GM19351 (cell line): Measurements from ENCODE around the gene TRABD2B.

ENCODE experiments used
- ATAC-seq: cut with Tn5 transposase; IDR thresholded peaks from one replicate; pipeline ENCODE4 v1.9.1; 2021; ENCODE audit warnings: mild to moderate bottlenecking, moderate library complexity; ENCODE audit not compliant: unreplicated experiment

TRABD2B gene

DNA sequence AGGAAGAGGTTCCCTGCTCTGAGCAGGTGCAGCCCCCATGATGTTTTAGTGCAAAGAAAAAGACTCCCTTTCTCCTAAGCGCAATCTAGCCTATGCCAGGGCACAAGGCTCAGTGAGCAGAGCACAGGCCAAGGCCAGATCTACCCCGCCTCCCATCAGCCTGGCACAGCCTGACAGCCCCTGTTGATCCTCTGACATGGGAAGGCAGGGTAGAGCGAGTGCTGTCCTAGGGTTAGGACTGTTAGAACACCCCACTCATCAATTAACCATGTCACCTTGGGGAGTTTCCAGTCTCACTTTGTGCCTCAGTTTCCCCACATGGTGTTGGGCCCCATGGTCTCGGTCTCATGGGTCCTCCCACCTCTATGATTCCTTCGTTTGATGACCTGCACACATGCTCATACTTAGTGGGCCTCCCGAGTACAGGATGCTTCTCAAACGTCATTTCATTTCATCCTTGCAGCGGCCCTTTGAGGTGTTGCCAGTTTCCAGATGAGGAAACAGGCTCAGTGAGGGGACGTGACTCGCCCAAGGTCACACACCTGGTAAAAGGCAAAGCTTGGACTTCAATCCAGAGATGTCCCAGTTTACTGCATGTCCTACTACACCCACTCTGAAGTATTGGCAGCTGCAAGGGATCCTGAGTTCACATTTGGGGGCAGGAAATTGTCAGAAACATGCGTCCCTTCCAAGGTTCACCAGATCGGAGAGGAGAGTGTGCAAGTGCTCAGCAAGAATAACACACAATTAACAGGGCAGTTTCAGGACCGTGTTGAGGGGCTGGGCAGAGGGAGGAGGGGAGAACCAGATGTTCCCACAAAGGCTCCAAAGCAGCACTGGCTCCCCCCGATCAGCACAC lies 213.3 kb downstream of the TRABD2B start:
- no peak for ATAC-seq

DNA sequence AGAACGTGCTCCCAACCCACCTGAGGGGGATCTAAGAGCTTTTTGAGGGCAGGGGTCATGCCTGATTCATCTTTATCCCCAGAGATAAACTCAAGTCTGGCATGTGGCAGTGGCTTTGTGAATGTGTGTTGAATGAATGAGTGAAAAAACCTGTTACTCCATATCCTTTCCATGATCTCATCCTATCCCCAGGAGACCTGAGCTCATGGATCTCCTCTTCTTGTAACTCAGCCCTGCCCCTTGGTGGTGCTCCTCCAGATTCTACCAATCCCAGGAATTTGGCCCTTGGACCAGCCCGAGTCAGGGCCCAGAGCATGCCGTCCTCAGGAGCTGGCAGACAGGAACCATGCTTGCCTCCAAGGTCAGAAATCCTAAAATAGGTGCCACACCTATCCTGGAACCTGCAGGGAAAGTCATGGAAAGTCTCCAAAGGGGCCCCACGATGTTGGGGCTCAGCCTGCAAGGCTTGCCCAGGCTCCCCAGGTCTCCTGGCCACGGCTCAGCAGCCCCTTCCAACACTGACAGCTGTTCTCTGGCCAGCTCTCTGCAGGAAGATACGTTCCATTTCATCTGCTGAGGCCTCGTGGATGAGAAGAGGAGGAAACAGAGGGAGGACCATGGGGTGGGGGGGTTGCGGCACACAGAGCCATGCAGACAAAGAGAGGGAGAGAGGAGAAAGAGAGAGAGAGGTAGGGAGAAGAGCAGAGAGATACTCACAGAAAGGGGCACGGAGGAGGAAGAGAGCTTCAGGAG lies 214.6 kb downstream of the TRABD2B start:
- no peak for ATAC-seq

DNA sequence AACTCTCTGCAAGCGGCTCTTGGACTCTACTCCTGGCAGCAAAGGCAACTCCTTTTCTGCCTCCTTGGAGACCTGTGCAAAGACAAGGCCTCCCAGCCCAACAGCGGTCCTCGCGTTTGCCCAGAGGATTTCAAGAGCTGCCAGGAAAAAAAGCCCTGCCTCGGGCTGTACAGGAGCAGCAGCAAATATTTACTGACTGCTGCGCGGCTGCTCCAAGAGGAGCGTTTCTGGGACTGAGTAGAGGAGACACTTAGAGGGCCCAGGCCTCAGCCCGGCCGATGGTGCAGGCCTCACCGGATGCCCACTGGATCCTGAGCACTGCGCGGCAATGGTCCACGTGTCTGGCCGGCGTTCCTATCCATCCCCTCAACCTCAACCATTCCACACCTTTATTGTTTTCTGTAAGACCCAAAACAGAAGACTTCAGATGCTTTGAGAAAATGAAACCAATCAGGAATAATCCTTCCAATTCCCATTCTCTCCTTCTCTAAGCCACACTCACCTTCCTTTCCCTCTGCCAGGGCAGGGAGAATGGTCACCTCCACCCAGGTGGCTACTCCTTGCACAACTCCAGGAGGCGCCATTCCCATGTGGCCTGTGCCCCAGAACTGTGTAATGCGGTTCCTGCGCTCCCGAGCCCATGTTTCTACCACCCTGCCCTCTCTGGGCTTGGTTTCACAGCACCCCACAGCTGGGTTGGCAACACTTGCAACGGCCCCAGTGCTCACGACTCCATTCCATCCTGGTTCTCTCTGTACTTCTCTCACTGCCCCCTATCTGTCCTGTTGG lies 215.8 kb downstream of the TRABD2B start:
- no peak for ATAC-seq

DNA sequence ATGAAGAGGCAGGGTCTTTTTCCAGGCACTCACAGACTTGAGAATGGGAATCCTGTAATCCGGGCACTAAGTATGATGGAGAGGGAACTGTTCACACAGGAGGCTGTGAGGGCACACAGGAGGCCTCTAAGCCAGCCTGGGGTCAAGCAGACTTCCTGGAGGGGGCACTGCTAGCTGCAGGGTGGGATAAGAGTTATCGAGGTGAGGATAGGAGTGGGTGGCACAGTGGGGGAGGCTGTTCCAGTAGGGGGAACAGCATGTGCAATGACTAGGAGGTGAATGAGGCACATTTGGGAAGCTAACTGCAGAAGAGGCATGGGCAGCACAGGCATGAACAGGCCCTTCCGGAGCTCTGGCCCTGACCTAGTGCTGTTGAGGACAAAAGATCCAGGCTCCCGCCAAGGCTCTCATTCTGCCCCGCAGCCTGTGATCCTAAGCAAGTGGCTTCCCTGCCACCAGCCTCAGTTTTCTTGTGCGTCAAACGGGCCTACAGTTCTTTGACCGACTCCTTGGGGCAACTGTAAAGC lies 216.7 kb downstream of the TRABD2B start:
- no peak for ATAC-seq

DNA sequence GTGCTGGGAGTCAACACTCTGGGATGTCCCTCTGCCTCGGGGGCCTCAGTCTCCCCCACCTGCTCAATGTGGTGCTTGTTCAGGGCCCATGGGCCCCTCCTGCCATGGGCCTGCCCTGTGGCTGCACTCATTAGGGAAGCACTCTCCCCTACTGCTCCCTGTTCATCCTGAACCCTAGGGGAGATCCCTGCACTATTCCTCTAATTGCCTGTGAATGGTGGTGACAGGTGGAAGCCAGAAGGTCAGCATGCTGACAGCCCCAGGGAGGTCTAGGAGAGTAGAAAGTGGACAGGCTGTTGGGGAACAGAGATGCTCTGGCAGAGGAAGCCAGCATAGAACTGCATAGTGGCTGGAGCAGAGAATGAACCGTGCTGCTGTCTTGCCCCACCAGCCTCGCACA lies 217.6 kb downstream of the TRABD2B start:
- ATAC-seq, result no peak

DNA sequence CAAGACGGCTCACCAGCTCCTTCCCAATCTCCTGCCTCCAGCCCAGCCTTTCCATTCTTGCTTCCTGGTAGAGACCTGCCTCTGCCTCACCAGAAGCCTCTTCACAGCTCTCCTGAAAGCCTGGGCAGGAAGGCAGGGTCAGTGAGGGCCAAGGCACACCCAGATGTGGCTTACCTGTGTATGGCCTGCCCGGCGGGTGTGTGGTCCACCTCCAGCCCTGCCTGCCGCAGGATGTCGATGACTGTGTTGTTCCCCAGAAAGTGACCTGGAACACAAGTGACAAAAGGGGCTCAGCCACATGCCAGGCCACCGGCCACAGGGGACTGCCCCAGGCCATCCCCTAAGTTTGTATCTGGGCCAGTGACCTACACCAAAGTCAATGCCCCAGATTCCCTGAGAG lies 218.9 kb downstream of the TRABD2B start:
- ATAC-seq, result no peak

DNA sequence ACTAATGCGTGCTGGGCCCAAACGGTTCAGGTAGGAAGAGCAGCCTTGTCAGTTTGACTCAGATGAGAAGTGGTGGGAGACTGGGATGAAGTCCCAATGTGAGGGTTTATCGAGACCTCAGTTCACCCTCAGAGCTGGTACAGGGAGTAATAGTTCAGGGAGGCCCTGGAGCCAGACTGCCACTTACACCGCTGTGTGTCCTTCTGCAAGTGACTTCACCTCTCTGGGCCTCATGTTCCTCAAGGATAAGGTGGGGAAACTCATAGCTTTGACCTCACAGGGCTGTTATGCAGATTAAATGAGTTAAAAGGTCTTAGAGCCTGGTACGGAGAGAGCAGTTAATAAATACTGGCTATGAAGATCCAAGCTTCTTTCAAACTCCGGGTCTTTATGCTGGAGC lies 219.9 kb downstream of the TRABD2B start:
- ATAC-seq, result no peak

DNA sequence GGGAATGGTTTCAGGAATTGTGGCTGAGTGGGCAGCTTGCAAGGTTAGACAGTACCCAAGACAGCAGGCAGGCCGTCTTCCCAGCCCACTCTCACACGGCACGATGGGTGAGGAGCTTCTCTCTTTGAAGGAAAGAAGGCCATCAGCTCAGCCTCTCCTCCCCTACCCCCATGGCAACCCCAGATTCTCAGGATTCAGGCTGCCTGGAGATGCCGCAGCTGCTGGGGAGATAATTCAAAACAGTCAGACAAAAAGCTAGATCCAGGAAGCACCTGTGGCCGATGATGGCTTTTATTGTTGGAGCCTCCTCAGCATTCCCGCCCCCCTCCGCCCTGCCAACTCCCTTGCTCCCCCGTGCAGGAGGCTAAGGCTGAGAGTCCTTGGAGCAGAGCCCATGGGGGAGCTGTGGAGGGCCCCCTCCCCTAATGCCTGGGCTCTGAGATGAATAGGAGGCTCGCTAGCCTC lies 220.5 kb downstream of the TRABD2B start:
- ATAC-seq, result no peak

DNA sequence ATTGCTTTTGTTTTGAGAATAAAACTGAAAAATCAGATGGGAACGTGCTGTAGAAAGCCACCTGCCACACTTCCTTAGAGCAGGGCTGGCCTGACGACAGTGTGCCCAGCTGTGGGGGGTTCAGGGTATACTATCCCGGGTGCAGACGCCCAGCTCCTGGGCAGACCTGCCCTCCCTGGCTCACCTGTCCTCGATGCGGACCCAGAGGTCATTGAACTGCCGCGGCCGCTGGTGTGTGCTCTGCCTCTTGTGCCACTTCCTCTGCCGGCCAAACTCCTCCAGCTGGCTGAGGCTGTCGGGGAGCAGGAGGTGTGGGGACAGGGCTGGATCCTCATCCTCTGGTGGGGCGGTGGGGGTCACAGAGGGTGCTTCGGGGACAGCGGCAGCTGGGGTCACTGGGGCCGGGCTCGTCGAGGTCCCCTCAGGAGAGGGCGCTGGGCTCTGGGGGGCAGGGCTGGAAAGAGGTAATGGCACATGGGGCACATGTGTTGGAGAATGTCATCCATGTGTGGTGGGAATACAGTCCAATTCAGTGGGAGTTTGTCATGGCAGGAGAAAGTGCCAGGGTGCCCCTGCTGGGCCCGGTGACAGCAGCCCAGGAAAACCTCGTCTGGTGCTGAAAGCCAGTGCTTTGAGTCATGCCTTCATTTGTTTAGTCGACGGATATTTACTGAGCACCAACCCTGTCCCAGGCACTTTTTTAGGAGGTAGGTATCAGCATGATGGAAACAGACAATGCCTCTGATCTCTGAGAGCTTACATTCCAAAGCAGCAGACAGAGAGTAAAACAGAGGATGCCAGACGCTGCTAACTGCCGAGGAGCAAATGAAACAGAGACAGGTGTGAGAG lies 222.0 kb downstream of the TRABD2B start:
- no peak for ATAC-seq

DNA sequence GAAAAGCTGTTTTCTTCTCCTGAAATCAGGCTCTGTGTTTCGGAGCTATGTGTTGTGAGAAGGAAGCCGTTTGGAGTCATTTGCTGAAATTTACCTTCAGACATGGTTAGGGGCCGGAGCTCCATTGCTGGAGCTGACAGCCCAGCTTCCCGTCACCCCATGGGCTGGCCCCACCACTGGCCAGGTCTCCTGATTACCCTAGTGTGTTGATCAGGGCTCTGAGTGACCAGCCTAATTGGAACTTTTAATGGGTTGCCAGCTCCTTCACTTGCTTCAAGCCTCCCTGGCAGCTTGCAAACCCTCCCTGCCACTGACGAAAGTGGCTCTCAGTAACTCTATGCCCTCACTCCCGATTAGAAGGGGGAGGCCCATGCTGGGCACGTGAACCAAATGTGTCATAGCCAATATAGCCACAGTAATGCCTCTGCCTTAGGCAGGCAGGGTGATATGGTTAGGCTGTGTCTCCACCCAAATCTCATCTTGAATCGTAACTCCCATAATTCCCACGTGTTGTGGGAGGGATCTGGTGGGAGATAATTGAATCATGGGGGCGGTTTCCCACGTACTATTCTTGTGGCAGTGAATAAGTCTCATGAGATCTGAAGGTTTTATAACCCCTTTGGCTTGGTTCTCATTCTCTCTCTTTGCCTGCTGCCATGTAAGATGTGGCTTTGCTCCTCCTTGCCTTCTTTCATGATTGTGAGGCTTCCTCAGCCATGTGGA lies 224.1 kb downstream of the TRABD2B start:
- ATAC-seq, result no peak

DNA sequence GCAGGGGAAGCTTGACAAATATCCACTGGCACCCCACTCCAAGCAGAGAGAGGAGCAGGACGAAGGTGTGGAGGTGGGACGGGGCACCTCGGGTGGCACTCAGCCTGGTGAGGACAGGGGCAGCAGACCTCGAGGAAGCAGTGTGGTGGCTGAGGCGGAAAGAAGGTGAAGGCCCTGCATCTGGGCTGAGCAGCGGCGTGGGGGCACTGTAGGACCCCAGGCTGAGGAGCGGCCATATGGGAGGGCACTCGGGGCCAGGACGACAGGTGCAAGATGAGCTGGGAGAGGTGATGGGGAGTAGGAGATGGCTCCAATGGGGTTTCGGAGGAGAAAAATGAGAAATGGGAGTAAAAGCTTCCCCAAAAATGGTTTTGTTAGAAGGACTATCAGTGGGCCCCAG lies 224.9 kb downstream of the TRABD2B start:
- no peak for ATAC-seq

DNA sequence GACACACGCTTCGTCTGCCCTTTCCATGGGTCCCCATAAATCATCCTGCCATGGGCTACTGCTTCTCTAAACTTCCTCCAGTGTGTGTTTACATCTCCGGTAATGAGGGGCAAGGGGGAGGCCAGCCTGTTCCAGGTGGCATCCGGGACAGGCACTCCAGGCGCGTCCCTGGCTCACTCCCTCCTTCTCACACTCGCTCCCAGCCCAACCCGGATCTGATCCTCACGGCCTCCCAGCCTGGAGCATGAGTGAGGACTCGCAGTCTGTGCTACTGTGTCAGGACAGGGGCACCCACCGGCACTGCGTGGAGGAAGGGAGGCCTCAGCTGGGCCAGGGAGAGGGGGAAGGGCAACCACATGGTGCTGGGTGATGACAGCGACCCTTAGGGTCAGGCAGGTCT lies 225.4 kb downstream of the TRABD2B start:
- ATAC-seq, result no peak

DNA sequence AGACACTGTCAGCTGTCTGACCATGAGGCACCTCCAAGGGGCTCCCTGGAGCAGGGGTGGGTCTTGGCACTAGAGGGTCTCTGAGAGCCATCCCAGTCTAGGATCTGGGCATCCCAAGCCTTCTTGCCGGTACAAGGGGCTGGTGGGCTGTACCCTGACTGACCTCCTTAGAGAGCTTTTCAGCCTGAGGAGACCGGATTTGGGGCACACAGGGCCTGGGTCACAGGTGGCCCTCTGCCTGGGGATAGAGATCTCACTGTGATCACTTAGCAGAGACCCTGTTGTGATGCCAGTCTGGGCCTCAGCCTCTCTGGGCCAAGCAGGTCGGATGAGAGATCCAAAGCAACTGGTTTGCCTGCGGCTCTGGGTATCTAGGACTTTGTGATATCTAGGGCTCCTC lies 227.2 kb downstream of the TRABD2B start:
- no peak for ATAC-seq

DNA sequence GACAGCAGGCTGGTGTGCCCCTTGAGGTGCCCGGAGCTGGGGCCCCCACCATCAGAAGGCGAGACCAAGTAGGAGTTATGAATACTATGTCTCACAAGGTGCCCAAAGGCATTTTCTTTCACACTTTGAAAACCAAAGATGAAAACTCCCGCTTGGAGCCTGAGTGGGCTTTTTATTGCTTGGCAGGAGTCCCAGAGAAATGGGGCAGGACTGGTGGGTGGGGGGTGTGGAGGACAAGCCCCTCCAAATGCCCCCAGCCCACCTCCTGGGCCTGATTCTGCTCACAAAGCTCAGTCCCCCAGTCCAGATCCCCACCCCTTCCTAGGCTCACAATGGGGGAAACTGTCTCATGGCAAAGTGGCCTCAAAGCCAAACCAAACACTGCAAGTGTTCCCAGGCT lies 227.9 kb downstream of the TRABD2B start:
- ATAC-seq, result no peak

DNA sequence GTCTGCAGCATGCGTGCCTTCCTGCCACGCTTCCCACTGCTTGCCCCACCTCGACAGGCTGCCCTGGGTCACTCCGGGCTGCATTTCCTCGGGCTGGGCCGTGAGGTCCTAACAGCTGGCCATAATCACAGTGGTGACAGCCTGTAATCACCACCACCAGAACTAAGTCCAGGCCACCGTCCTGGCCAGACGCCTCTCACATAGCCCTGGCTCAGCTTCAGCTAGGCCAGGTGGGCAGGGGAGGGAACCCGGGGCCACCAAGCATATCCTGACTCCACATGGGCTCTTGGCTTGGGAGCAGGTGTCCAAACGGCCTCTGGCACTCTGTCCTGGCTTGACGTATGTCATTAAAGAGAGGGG lies 229.5 kb downstream of the TRABD2B start:
- no peak for ATAC-seq

DNA sequence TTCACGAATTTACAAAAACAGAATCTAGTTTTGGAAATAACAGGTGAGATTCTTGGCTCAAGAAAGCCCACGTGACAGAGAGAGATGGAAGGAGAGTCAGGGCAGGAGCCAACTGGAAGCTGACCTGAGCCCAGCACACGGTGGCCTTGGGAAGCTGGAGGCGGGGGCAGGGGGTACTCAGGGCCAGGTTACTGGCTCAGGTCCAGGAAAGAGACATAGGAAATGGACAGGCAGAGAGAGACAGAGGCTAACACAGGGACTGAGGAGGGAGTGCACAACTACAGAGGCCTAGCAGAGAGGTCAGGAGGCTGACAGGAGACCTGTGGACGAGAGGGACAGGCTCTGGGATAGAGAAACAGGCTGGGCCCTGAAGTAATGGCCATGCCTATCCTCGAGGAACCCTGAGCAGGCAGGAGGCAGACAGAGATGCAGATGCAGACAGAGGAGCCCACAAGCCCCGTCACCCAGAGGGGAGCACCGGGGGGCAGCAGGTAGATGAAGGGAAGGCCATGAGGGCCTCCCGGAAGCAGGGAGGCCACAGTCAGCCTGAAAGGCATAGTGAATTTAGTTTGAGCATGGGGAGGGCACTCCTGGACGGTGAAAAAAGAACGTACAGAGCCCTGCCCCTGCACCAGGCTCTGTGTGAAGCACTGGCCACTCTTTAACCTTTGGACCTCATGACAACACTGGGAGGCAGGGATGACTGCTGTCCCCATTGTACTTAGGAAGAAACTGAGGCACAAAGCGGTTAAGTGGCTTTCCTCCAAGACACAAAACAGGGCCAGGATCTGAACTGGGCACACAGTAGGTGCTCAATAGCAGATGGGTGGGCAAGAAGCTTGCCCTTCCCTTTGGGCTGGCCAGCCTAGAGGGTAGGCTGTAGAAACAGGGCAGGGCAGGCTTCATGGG lies 230.1 kb downstream of the TRABD2B start:
- no peak for ATAC-seq

DNA sequence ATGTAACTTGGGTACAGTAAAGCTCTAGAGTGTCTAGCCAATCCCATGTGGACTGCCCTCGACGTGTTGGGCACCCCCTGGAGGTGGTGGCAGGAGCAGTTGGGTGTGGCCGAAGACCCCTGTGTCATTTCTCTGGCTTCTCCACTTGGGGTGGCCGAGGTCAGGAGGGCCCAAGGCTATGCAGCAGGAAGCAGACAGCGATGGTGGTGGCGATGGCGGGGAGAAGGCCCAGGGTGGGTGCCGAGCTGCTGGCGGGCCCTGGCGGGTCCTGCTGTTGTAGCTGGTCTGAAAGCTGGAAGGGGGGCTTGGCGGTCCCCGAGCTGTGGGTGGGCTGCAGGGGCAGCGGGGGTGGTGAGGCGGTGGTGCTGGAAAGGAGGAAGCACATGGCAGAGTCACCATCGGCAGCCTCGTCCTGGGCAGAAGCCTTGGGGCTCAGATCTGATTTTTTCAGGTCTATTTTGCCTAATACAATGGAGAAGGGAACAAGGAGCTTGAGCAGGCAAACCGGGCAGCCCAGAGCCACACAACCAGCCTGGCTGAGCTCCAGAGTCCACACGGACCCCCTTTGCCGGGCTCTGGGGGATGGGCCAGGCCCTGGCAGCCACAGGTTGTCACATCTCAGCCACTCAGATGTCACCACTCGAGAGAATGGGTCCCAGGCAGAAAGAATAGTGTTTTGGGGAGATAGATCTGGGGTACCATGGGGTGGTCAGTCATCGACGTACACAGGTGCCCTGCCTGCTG lies 231.3 kb downstream of the TRABD2B start:
- ATAC-seq, result no peak

DNA sequence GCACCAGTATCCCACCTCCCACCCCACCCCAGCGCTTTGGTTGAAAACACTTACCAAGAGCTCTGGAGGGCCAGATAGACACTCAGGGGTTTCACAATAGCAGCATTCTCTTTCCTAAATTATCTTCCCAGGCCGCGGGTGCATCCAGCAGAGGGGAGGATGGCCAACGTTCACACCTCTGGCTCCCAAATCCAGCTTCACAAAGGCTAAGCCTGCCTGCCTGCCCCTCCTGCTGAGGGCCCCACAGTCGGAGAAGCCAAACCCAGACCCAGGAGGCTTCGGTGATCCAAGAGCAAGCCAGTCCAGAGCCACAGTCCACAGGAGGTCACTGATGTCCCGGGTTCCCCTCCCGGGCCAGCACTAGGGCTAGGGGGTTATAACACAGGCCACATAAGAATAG lies 231.9 kb downstream of the TRABD2B start:
- ATAC-seq, result no peak
